GM12878 (cell line): ENCODE results near the gene AP2S1. TPM values are rescaled to one million over a fixed set of nuclear protein-coding genes. Genes with fewer than 3 reads are reported as not detected.

ENCODE experiments used
- ATAC-seq: fragments of 200-7000 bp; cut with Tn5 transposase; 3 replicates; pipeline ENCODE4 v1.9.1; 2020; ENCODE audit warnings: mild to moderate bottlenecking, moderate library complexity
- BruUV-seq: library from RNA; stranded (reverse); fragments of 400-500 nt; replicated peaks from 2 replicates; lab custom pipeline; 2021; lab: Mats Ljungman, UMichigan
- CTCF ChIA-PET: fragments of 300-600 bp; sonication (Branson Sonifier 250); formaldehyde crosslinking; extraction: SDS; loops from one replicate; lab custom pipeline; 2021; ENCODE audit warnings: inconsistent platforms; lab: Yijun Ruan, JAX
- POLR2A ChIA-PET: fragments of 350-600 bp; formaldehyde crosslinking; extraction: SDS; loops from one replicate; lab custom pipeline; 2021; ENCODE audit warnings: inconsistent platforms; lab: Charles Lee
- RAD21 ChIA-PET: fragments of 300-600 bp; sonication (Branson Sonifier 250); formaldehyde crosslinking; loops from one replicate; lab custom pipeline; 2023; ENCODE audit warnings: antibody characterized with exemption; ENCODE audit not compliant: unreplicated experiment; lab: Charles Lee
- SMC1A ChIA-PET: fragments of 300-600 bp; sonication (Branson Sonifier 250); formaldehyde crosslinking; loops from one replicate; lab custom pipeline; 2023; ENCODE audit not compliant: unreplicated experiment, uncharacterized antibody; lab: Charles Lee
- DNase-seq: peaks from one replicate; pipeline ENCODE4 v3.0.0-alpha.2; 2011; ENCODE audit warnings: low read depth, low spot score
- FAIRE-seq: peaks from 3 replicates; lab custom pipeline; 2011; peaks lifted over from hg19 to GRCh38; lab: Jason Lieb, UNC
- H2AFZ ChIP-seq: 2 replicates; pipeline ENCODE4 v1.6.0; 2011; ENCODE audit warnings: low read depth, low read length, control low read depth; ENCODE audit not compliant: control insufficient read depth
- H3K27ac ChIP-seq: 2 replicates; pipeline ENCODE4 v1.5.1; 2011; ENCODE audit warnings: control low read depth; ENCODE audit not compliant: control insufficient read depth, insufficient read depth
- H3K27me3 ChIP-seq, 2 experiments: replicated peaks in 1 of 2; 2 replicates each; pipeline versions ENCODE4 v1.6.0 to v1.6.1; 2011; ENCODE audit warnings: low read length in 1 of 2; ENCODE audit not compliant: control insufficient read depth in 2 of 2, insufficient read depth in 2 of 2
- H3K36me3 ChIP-seq, 2 experiments: 2 replicates each; pipeline ENCODE4 v1.5.1; 2011; ENCODE audit warnings: low read length in 1 of 2; ENCODE audit not compliant: control insufficient read depth in 2 of 2, insufficient read depth in 2 of 2
- H3K4me1 ChIP-seq: 2 replicates; pipeline ENCODE4 v1.6.1; 2011; ENCODE audit warnings: mild to moderate bottlenecking, low read length, moderate library complexity, mixed read lengths; ENCODE audit not compliant: control insufficient read depth, insufficient read depth
- H3K4me2 ChIP-seq: 2 replicates; pipeline ENCODE4 v1.6.0; 2011; ENCODE audit warnings: control low read depth; ENCODE audit not compliant: control insufficient read depth, insufficient read depth
- H3K4me3 ChIP-seq: fragments of 200-600 bp; sonication (generic); 2 replicates; pipeline ENCODE4 v1.5.1; 2016
- H3K79me2 ChIP-seq: 2 replicates; pipeline ENCODE4 v1.6.0; 2011; ENCODE audit warnings: low read length; ENCODE audit not compliant: control insufficient read depth, insufficient read depth
- H3K9ac ChIP-seq: 2 replicates; pipeline ENCODE4 v1.8.0; 2011; ENCODE audit warnings: low read length, control low read depth, mixed read lengths; ENCODE audit not compliant: control insufficient read depth, insufficient read depth
- H3K9me3 ChIP-seq: replicated peaks from 3 replicates; pipeline ENCODE4 v1.5.1; 2011; ENCODE audit warnings: mild to moderate bottlenecking, low read length; ENCODE audit not compliant: control insufficient read depth, insufficient read depth
- H4K20me1 ChIP-seq: 2 replicates; pipeline ENCODE4 v1.6.0; 2011; ENCODE audit not compliant: control insufficient read depth, insufficient read depth
- CHD2 ChIP-seq: IDR thresholded peaks from 2 replicates; pipeline ENCODE4 v1.6.1; 2011; ENCODE audit warnings: low read depth, low read length, improper control_type of control experiment, borderline replicate concordance
- CREM ChIP-seq: IDR thresholded peaks from 2 replicates; pipeline ENCODE4 v1.6.1; 2014; ENCODE audit warnings: antibody characterized with exemption, low read depth
- CTCF ChIP-seq, 3 experiments: IDR thresholded peaks in 2 of 3; conservative IDR thresholded peaks in 1 of 3; 2 replicates each; pipeline ENCODE4 v1.5.1; 2011; ENCODE audit warnings: low read depth in 3 of 3, low read length in 3 of 3, mild to moderate bottlenecking in 3 of 3, control low read depth in 2 of 3, moderate library complexity in 2 of 3, inconsistent platforms in 1 of 3, mixed read lengths in 1 of 3; ENCODE audit not compliant: control insufficient read depth in 2 of 3, insufficient read depth in 1 of 3; ENCODE audit errors: extremely low read depth in 1 of 3
- EP300 ChIP-seq, 2 experiments: fragments of 150-350 bp in 1 of 2; IDR thresholded peaks; 2 replicates each; pipeline ENCODE4 v1.6.1; 2011 to 2012; ENCODE audit warnings: low read depth in 2 of 2, low read length in 2 of 2, borderline replicate concordance in 1 of 2, improper control_type of control experiment in 1 of 2, inconsistent platforms in 1 of 2; ENCODE audit not compliant: control insufficient read depth in 1 of 2
- GATAD2B ChIP-seq: fragments of 450-650 bp; conservative IDR thresholded peaks from 2 replicates; pipeline ENCODE4 v1.6.1; 2017; ENCODE audit warnings: low read depth, mild to moderate bottlenecking, moderate library complexity
- HDAC2 ChIP-seq: fragments of 200-600 bp; sonication (generic); IDR thresholded peaks from 2 replicates; pipeline ENCODE4 v1.6.1; 2017
- IRF4 ChIP-seq: IDR thresholded peaks from 2 replicates; pipeline ENCODE4 v1.6.1; 2011; ENCODE audit warnings: low read depth, low read length
- NFIC ChIP-seq: IDR thresholded peaks from 2 replicates; pipeline ENCODE4 v1.6.1; 2012; ENCODE audit warnings: low read depth, mild to moderate bottlenecking, inconsistent platforms, low read length, moderate library complexity
- NR2C1 ChIP-seq: fragments of 450-650 bp; IDR thresholded peaks from 2 replicates; pipeline ENCODE4 v1.6.1; 2017; ENCODE audit warnings: antibody characterized with exemption, mild to moderate bottlenecking, moderate library complexity
- PML ChIP-seq: IDR thresholded peaks from 2 replicates; pipeline ENCODE4 v1.6.1; 2012; ENCODE audit warnings: low read length, inconsistent platforms
- REST ChIP-seq: IDR thresholded peaks from 2 replicates; pipeline ENCODE4 v1.6.1; 2012; ENCODE audit warnings: mild to moderate bottlenecking, low read depth, low read length
- ZNF217 ChIP-seq: fragments of 450-650 bp; IDR thresholded peaks from 2 replicates; pipeline ENCODE4 v1.6.1; 2017; ENCODE audit warnings: antibody characterized with exemption, mild to moderate bottlenecking
- ZNF274 ChIP-seq: IDR thresholded peaks from one replicate; pipeline ENCODE4 v1.8.0; 2011; ENCODE audit not compliant: insufficient read length, insufficient read depth
- WGBS: methylation state at CpG from one replicate; pipeline ENCODE4 v1.1.6; 2016; ENCODE audit warnings: low lambda C conversion rate; ENCODE audit not compliant: insufficient replicate concordance, insufficient coverage; ENCODE audit errors: missing lambda C conversion rate; 5-methylcytosine and 5-hydroxymethylcytosine counted together
- in situ Hi-C: fragments of 300-500 bp; cut with MboI; formaldehyde crosslinking; loops from 9 replicates; pipeline ENCODE4 v1.14.3; 2018; ENCODE audit warnings: mixed read lengths
- intact Hi-C: fragments of 100-400 bp; cut with micrococcal nuclease; formaldehyde crosslinking; loops from one replicate; pipeline ENCODE4 v1.14.2; 2022; ENCODE audit not compliant: unreplicated experiment
- polyA plus RNA-seq, 11 experiments: library from polyadenylated mRNA; depleted of rRNA in 4 of 11; unstranded in 6 of 11; stranded (reverse) in 5 of 11; fragments of >200 nt; fragmentation: Nextera tagmentation in 4 of 11; fragmentation: Illumina TruSeq in 1 of 11; extraction: Ambion mirVana in 4 of 11; extraction: Trizol in 1 of 11; gene quantifications; 1 replicate in 1 of 11; 2 replicates in 10 of 11; pipeline versions ENCODE4 v1.2.1 to v1.2.3, GENCODE V29; 2011 to 2016; ENCODE audit warnings: inconsistent platforms in 2 of 11, missing spikeins in 2 of 11, low read depth in 1 of 11
- total RNA-seq, 4 experiments: library from RNA; depleted of rRNA in 3 of 4; stranded (reverse); fragments of >200 nt in 3 of 4; fragmentation: Illumina TruSeq in 1 of 4; extraction: Trizol in 1 of 4; gene quantifications; 2 replicates each; pipeline versions ENCODE4 v1.2.1 to v1.2.3, GENCODE V29; 2013 to 2021
- TF ChIP-seq, protein P1 (sequence below): IDR thresholded peaks from 2 replicates; pipeline ENCODE4 v1.6.1; 2012; ENCODE audit warnings: low read depth, low read length, improper control_type of control experiment

Gene AP2S1
- total and polyA plus RNA-seq, 10 of the 15 experiments (the other 5 are each of a cell fraction or from before 2014, with no cell fraction given): 10.8 to 239 (median 104) TPM

DNA sequence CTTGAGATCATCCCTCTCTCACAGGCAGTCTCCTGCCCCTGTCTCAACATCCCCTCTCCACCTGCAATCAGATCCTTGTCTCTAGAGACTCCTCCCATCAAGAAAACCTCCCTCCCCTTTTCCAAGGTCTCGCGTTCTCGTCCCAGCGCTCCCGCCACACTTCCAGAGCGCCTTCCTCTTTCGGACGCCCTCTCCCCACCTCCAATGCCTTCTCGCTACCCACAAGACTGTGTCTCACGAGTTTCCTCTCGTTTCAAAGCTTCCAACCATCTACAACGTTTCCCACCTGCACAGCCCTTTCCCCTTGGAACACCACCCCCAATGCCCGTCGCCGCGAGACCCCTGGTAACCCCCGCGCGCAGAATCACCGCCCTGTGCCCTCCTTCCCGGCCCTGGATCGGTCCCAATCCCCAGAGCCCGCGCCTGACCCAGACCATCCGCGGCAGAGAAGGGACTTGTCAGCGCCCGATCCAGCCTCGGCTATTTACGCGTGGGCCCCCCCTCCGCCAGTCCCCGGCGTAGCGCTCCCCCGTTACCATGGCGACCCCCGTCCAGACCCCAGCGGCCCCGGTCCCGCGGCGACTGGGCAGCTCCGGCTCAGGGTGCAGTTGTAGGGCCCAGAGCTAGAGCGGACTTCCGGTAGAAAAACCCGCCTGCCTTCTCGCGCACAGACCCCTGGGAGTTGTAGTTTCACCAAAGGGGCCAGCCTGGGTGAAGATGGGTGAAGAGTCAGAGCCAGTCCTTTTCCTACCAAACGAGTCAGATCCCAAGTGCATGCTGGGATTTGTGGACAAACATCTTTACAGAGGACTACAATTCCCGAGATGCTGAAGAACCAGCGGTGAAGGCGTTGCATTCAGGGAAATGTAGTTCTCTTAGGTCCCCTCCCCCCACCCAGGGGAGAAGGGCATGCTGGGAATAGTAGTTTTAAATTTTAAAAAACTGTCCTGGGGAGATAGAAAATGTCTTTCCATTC lies at the start of gene AP2S1 (continued):
- TF ChIP-seq NR2C1: peak; percentile 80
- peak; percentile 78; the same call in 1 of the 2 replicates for TF ChIP-seq PML
- no peak for TF ChIP-seq HDAC2
- TF ChIP-seq GATAD2B: 0 out of 2 replicates have a peak, but pooled peaks have one; percentile 60
- peak; percentile 98 for TF ChIP-seq CREM
- TF ChIP-seq, protein P1, sequence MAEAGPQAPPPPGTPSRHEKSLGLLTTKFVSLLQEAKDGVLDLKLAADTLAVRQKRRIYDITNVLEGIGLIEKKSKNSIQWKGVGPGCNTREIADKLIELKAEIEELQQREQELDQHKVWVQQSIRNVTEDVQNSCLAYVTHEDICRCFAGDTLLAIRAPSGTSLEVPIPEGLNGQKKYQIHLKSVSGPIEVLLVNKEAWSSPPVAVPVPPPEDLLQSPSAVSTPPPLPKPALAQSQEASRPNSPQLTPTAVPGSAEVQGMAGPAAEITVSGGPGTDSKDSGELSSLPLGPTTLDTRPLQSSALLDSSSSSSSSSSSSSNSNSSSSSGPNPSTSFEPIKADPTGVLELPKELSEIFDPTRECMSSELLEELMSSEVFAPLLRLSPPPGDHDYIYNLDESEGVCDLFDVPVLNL: no peak; the same call in 1 of the 2 replicates
- 0 out of 4 replicates have a peak, but pooled peaks of 1 of the 2 experiments have one; percentile 25 for TF ChIP-seq EP300 (IDR thresholded peaks at IDR 0.05; ENCODE audit: borderline replicate concordance in 1 of 2, control insufficient read depth in 1 of 2, low read depth in 2 of 2, low read length in 2 of 2)
- no peak for TF ChIP-seq IRF4
- no peak for TF ChIP-seq ZNF274

- POLR2A ChIA-PET: no interaction called here
- WGBS: 98% methylated on average over 5 of the region's 5 CpGs
- SMC1A ChIA-PET: interaction anchor here (0.6 kb wide), 1 partner anchor 10 kb away, joined by 3 read pairs; no protein-coding TSS in a partner anchor
- Histone ChIP-seq H2AFZ (no peak overlapping the region), H3K27ac (no peak overlapping the region)
- TF ChIP-seq CTCF (IDR thresholded peaks at IDR 0.05 in 2 of 3, conservative IDR thresholded peaks at IDR 0.05 in 1 of 3; ENCODE audit: control insufficient read depth in 2 of 3, extremely low read depth in 1 of 3, insufficient read depth in 1 of 3, low read depth in 3 of 3, low read length in 3 of 3) (no peak), ZNF217 (no peak), REST (no peak), NFIC (no peak), CHD2 (no peak)
- TF ChIP-seq, all 136 proteins: peak for 0
- Histone ChIP-seq H3K79me2 (peaks cover 20% of the 10 kb centered on the region), H3K9me3 (no peaks in the 10 kb centered on the region), H3K36me3 (no peaks in the 10 kb centered on the region), H3K9ac (no peak overlapping the region), H3K4me1 (no peaks in the 10 kb centered on the region; the same call in 1 of the 2 replicates), H3K4me2 (no peak overlapping the region), H4K20me1 (peaks cover 11% of the 10 kb centered on the region; the same call in 1 of the 2 replicates), H3K4me3 (no peak overlapping the region), H3K27me3 (no peaks in the 10 kb centered on the region)
- no TSS peak for BruUV-seq
- intact Hi-C loops: no loop called here
- RAD21 ChIA-PET: interaction anchor here (0.6 kb wide), 1 partner anchor 31 kb away, joined by 3 read pairs; no protein-coding TSS in a partner anchor
- ATAC-seq (no peak), FAIRE-seq (no peak), DNase-seq (no peak)
- in situ Hi-C loops: no loop called here
- CTCF ChIA-PET: no interaction called here
Measured at GRCh38 chr19:46900341-46900740, 49.7 kb upstream of the AP2S1 start.
